ENCODE measurements around the gene ZP3.

DNA sequence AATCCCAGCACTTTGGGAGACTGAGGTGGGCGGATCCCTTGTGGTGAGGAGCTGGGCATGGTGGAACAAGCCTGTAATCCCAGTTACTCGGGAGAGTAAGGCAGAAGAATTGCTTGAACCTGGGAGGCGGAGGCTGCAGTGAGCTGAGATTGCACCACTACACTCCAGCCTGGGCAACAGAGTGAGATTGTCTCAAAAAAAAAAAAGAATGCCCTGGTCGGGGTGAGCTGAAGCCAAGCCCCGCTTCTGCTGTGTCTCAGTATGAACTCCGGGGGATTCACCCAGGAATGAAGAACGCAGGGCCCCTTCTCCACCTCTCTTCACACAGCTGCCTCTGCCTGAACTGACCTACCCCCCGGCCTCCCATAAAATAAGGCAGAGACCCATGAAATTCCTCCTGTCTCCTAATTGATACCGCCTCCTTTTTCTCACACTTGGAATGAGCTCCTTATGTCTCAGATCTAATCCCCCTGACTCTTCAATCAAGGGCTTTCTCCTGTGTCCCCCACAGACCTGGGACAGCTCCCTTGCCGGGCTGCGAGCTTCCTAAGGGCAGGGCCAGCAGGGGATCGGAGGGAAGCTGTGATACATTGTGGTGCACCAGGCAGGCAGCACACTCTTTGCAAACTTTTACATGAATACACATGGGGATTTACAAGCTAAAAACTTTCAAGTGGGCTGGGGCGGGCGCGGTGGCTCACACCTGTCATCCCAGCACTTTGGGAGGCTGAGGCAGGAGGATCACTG lies 911 bp upstream of the ZP3 start:
- TF ChIP-seq POLR2A (IDR thresholded peaks at IDR 0.05) (no peak), EP300 (IDR thresholded peaks at IDR 0.05) (no peak)
- TF ChIP-seq, protein P1, sequence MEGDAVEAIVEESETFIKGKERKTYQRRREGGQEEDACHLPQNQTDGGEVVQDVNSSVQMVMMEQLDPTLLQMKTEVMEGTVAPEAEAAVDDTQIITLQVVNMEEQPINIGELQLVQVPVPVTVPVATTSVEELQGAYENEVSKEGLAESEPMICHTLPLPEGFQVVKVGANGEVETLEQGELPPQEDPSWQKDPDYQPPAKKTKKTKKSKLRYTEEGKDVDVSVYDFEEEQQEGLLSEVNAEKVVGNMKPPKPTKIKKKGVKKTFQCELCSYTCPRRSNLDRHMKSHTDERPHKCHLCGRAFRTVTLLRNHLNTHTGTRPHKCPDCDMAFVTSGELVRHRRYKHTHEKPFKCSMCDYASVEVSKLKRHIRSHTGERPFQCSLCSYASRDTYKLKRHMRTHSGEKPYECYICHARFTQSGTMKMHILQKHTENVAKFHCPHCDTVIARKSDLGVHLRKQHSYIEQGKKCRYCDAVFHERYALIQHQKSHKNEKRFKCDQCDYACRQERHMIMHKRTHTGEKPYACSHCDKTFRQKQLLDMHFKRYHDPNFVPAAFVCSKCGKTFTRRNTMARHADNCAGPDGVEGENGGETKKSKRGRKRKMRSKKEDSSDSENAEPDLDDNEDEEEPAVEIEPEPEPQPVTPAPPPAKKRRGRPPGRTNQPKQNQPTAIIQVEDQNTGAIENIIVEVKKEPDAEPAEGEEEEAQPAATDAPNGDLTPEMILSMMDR (IDR thresholded peaks at IDR 0.05): no peak
